Heart left ventricle (tissue), 13 donors: ENCODE data around the gene PCDHGA1.

Source experiments
- CTCF ChIP-seq, 12 donors: fragments of 200-600 bp; sonication (generic) in 4 of 12; IDR thresholded peaks; one replicate each; pipeline versions ENCODE4 v1.5.0 to v1.8.0; 2018 to 2022; ENCODE audit warnings: antibody characterized with exemption in 12 of 12, mild to moderate bottlenecking in 5 of 12
- POLR2A ChIP-seq, 2 donors: fragments of 450-650 bp; IDR thresholded peaks; one replicate each; pipeline ENCODE4 v1.6.1; 2017; ENCODE audit warnings: antibody characterized with exemption in 2 of 2, mild to moderate bottlenecking in 2 of 2, moderate library complexity in 2 of 2
- donor health status: ischemic (EF 13 %, LVEDD 7.1; RV severe dilation, severe dysfunction).
- donor health status: DM: no; HTN: yes; CAD: no.
- donor health status: DM: no; HTN: no; CAD: no.
- donor health status: ischemic (EF 25% LVEDD 6.9; RV normal size, moderate dysfunction).
- donor health status: ischemic (EF 25% LVEDD 5.7; RV mildly dilated, moderate dysfunction).
- donor health status: ischemic (EF 35%, LVEDD 5.7; RV mildly dilated, moderate dysfunction).
- donor health status: nonischemic (EF 11% LVEDD 7.7; RV severe dilation, severe dysfunction).
- donor health status: DM: yes; HTN: yes; CAD: no.
- donor health status: PGD.
- donor health status: ischemic (EF 29% LVEDD 5.4; RV normal size, mild dysfunction).
- donor health status: nonischemic (EF 23%, LVEDD 6.1; RV moderate dilation, normal function).

GRCh38 chr5:141492168-141492885 is 162.0 kb downstream of the PCDHGA1 start:
- no peak for TF ChIP-seq CTCF (IDR thresholded peaks at IDR 0.05)
- TF ChIP-seq POLR2A (IDR thresholded peaks at IDR 0.05): no peak
